Smooth muscle cell of bladder (primary cell): ENCODE data around the gene FAF1. TPM values are rescaled to one million over a fixed set of nuclear protein-coding genes. Genes with fewer than 3 reads are reported as not detected.

ENCODE experiments used
- total RNA-seq: library from RNA; depleted of rRNA; stranded (reverse); fragments of >200 nt; gene quantifications from 2 replicates; pipeline ENCODE4 v1.2.3, GENCODE V29; 2014

FAF1 gene
- 29.9 and 36.2 TPM in 2 replicates for total RNA-seq

GRCh38 chr1:50959913-50960844, at the start of gene FAF1:
Gene FAF1 (minus strand): TSS chr1:50960267. CDS start chr1:50959811, 456 bp downstream.

GRCh38 chr1:50969611-50970508, 9.8 kb upstream of the FAF1 start, which contains the start of gene CDKN2C:
Gene CDKN2C (plus strand): TSS chr1:50970245. CDS start chr1:50970369, 124 bp downstream.

GRCh38 chr1:50422946-50423669, 537.0 kb downstream of the FAF1 start, which contains the start of gene DMRTA2:
Gene DMRTA2 (minus strand): TSS chr1:50423443. CDS start chr1:50421536, 1,907 bp downstream.

Other genes with a start within 250 kb of the FAF1 start
- 10.4 and 14.1 TPM in 2 replicates for gene CDKN2C, start 10.0 kb upstream of the FAF1 start, total RNA-seq
- gene C1orf185, start 142.0 kb upstream of the FAF1 start, total RNA-seq, result not detected in 2 replicates